ENCODE data around the gene LAMA2.
A peak's percentile ranks its signal among the peaks of the same experiment; 100 is the strongest.

LAMA2 gene

DNA sequence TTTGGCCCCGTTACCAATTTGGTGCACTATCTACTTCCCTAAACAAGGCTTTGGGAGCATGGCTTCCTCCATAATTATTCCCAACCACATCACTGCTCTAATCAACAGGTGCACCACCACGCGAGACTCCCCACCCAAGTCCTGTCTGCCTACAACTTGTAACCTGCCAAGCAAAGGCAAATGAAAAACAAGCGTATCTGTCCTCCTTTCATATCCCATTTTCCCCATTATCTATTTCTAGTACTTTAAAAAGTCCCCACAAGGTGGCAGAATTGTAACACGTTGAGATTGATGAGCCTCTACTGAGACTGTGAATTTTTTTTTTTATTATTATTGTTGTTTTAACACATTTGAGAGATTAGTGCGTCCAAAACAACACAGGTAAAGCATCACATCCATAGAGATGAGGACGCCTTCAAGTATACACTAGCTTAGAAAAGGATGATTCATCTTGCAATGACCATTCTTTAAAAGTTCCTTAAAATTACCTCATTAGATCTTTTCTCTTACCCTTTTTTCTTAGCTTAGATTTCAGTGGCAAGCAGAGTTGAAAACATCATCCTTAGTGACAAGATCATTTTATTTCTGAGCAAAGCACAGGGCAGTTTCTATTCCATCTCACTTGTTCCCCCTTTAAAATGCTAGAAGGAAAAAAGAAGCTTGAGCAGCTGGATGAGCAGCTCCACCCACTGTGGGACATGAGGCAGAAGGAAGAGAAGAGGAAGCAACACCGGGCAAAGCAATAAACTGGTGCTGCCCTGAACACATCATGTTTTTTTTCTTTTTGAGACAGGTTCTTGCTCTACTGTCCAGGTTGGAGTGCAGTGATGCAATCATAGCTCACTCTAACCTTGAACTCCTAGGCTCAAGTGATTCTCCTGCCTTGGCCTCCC, 616.3 kb downstream of the LAMA2 start:
- DNase-seq (ENCODE audit: low spot score in 2 of 2) (no peak), ATAC-seq (peak; percentile 72)
- Mint-ChIP-seq H3K27ac (peak overlapping the region; percentile 10), H3K4me3 (peak overlapping the region; percentile 48), H3K36me3 (no peaks in the 10 kb centered on the region), H3K4me1 (peaks cover 40% of the 10 kb centered on the region), H3K9me3 (no peaks in the 10 kb centered on the region)

DNA sequence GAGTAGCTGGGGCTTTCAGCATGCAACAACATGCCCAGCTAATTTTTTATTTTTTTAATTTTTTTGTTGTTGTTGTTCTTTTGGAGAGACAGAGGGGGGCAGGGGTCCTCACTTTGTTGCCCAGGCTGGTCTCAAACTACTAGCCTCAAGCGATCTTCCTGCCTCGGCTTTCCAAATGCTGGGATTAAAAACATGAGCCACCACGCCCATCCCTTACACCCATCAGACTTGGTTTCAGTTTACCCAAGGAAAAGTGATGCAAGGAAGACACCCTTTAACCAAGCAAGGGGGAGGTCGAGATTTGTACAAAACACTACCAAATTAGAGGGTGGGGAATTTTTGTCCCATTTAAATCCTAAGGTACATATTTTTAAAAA, 616.9 kb downstream of the LAMA2 start:
- Mint-ChIP-seq H3K9me3 (no peaks in the 10 kb centered on the region), H3K4me1 (peaks cover 35% of the 10 kb centered on the region), H3K36me3 (no peaks in the 10 kb centered on the region), H3K27ac (no peak overlapping the region), H3K4me3 (no peak overlapping the region)
- no peak for DNase-seq (ENCODE audit: low spot score in 2 of 2)
- no peak for ATAC-seq

DNA sequence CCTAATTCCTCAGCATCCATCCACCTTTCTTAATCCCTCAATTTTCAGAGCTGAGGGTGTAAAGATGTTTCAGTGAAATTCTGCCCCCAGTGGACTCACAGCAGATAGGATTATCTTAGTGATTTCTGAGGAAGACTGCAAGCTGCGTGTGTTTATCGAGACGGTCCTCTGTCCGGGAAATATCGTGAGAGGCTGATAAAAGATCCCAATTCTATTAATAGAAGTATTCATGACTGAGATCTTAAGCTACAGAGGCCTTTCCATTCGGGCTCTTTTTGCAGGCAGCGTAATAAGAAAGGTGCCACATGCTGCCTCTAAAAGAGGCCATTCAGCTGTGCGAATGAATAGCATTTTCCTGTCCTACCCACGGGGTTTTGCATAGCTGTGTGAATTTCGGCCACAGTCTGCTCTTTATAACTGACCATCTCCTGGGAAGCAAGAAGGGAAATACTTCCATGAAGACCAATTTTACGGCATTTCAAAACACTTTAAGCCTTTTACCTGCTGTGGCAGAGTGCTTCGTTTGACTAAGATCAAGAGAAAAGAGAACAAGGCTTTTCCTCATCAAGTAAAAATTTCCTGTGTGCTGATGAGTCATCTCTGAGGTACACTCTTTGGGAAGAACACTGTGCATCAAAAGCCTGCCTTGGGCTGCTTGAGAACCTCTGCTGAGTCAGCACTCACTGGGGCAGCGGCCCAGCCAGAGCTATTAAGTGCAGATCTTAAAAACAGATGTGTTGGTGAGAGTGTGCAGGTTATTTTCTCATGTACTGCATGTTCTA, 618.2 kb downstream of the LAMA2 start:
- Mint-ChIP-seq H3K4me3 (no peak overlapping the region), H3K4me1 (peaks cover 22% of the 10 kb centered on the region), H3K27ac (no peak overlapping the region), H3K9me3 (no peaks in the 10 kb centered on the region), H3K36me3 (no peaks in the 10 kb centered on the region)
- ATAC-seq, result peak; percentile 28
- DNase-seq (ENCODE audit: low spot score in 2 of 2), result no peak

DNA sequence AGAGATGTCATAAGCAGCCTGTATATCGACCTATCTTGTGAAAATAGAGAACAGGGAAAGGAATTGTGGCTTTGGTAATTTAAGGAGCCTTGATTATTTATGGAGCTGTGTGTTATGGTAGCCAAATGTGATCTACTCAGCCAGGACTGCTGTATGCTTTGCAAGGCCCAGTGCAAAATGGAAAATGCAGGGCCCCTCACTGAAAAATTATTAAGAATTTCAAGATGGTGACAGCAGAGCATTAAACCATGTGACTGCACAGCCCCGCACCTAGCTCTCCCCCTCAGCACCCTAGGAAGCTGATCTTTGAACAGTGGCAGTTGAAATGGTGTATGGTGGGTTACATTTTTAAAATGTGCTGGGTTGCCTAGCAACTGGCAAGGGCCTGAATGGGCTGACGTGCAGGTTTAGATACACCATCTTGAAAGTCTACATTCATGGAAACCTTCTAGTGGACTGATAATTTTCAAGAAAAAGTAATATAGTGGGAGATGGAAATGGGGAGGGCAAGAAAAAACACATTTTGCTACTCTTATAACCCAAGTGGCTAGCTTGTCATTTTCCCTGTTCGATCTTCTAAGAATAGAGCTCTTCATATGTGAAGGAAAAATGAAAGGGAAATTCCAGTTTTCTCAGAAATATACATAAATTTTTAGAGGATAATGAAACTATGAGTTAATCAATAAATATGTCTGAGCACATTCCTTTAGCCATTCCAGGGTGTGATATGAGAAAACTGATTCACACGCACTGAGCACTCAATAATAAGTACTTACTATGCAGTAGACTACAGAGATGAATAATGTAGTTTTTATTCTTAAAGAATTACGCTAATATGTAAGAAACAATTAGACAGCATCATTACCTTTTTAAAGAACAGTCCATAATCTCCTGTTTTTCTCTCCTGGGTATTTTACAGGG, 619.1 kb downstream of the LAMA2 start:
- Mint-ChIP-seq H3K4me1 (peaks cover 20% of the 10 kb centered on the region), H3K4me3 (no peak overlapping the region), H3K9me3 (no peaks in the 10 kb centered on the region), H3K36me3 (no peaks in the 10 kb centered on the region), H3K27ac (no peak overlapping the region)
- DNase-seq (ENCODE audit: low spot score in 2 of 2) (no peak), ATAC-seq (no peak)

DNA sequence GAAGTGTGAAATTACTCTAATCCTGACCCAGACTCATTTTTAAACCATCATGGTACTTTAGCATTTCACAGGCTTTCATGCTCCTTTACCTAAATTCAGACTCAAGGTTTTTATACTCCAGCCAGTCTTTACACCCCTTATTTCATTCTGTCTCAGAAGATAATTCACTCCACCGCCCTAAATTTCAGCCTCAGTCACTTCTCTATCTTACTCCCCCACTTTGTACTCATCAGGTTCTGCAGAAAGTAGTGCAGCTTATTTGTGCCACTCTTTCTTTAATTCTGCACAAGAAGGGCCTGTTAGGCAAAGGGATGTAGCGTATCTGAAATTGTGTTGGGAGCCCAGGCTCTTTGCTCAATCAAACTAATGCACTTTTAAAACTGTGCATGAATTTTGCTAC, 621.5 kb downstream of the LAMA2 start:
- DNase-seq (ENCODE audit: low spot score in 2 of 2) (no peak), ATAC-seq (no peak)
- Mint-ChIP-seq H3K4me3 (no peak overlapping the region), H3K4me1 (peaks cover 11% of the 10 kb centered on the region), H3K27ac (no peak overlapping the region), H3K36me3 (no peaks in the 10 kb centered on the region), H3K9me3 (no peaks in the 10 kb centered on the region)

DNA sequence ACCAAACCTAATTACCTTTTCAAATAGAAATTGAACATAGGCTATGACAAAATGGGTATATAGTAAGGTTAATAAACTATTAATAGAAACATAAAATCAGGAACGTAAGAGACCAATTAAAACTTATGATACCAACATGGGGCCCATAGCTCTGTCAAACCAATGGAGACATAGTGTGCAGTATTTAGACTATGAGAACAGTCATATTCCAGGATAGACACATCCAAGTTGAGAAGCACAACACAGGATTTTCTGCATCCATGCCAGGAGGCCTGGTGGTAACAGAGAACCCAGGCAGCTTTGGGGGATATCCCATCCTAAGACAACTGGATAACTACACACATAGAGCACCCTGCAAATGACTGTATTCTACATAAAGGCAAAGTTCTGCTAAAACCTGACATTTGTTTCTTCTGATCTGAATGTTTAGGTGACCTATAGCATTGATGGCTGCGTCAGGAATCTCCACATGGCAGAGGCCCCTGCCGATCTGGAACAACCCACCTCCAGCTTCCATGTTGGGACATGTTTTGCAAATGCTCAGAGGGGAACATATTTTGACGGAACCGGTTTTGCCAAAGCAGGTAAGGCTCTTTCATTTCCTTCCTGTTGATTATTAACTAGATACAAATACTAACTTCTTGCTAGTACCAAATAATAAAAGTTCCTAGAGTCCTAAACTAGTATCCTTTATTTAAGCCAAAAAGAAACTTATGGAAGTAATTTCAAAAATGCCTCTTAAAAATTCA, 624.3 kb downstream of the LAMA2 start:
- H3K27ac Mint-ChIP-seq, result no peak overlapping the region
- ATAC-seq (no peak), DNase-seq (ENCODE audit: low spot score in 2 of 2) (no peak)
- H3K36me3 Mint-ChIP-seq, result no peaks in the 10 kb centered on the region
- H3K4me3 Mint-ChIP-seq, result no peak overlapping the region
- H3K4me1 Mint-ChIP-seq, result no peaks in the 10 kb centered on the region
- no peaks in the 10 kb centered on the region for H3K9me3 Mint-ChIP-seq

DNA sequence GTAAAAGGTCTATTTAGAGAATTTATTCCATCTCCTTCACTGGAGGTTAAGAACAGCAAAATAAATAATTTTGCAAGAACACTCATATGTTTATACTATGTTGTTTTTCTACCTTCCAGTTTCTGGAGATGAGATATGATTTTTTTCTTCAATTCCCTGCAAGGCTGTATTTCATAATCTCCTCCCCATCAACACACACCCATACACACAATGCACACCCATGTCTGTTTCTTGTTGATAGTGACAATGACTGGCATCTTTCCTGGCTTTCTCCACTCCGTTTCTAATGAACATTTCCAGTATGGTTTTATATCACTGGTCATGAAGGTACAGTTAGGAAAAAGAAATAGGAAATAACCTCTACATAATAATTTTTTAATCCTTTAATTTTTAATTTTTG, 624.9 kb downstream of the LAMA2 start:
- ATAC-seq (no peak), DNase-seq (ENCODE audit: low spot score in 2 of 2) (no peak)
- H3K27ac Mint-ChIP-seq, result no peak overlapping the region
- no peaks in the 10 kb centered on the region for H3K36me3 Mint-ChIP-seq
- no peaks in the 10 kb centered on the region for H3K9me3 Mint-ChIP-seq
- H3K4me3 Mint-ChIP-seq, result no peak overlapping the region
- no peaks in the 10 kb centered on the region for H3K4me1 Mint-ChIP-seq

DNA sequence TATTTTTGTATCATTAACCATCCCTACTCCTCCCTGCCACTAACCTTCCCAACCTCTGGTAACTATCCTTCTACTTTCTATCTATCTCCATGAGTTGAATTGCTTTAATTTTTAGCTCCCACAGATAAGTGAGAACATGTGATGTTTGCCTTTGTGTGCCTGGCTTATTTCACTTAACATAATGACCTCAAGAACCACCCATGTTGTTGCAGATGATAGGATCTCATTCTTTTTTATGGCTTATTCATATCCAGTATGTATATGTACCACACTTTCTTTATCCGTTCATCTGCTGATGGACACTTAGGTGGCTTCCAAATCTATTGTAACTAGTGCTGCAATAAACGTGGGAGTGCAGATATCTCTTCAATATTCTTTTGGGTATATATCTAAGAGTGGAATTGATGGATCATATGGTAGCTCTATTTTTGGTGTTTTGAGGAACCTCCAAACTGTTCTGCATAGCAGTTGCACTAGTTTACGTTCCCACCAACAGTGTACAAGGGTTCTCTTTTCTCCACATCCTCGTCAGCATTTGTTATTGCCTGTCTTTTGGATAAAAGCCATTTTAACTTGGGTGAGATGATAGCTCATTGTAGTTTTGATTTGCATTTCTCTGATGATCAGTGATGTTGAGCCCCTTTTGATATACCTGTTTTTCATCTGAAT, 625.7 kb downstream of the LAMA2 start:
- no peaks in the 10 kb centered on the region for H3K36me3 Mint-ChIP-seq
- no peaks in the 10 kb centered on the region for H3K9me3 Mint-ChIP-seq
- H3K27ac Mint-ChIP-seq, result no peak overlapping the region
- ATAC-seq (no peak), DNase-seq (ENCODE audit: low spot score in 2 of 2) (no peak)
- H3K4me3 Mint-ChIP-seq, result no peak overlapping the region
- H3K4me1 Mint-ChIP-seq, result no peaks in the 10 kb centered on the region

DNA sequence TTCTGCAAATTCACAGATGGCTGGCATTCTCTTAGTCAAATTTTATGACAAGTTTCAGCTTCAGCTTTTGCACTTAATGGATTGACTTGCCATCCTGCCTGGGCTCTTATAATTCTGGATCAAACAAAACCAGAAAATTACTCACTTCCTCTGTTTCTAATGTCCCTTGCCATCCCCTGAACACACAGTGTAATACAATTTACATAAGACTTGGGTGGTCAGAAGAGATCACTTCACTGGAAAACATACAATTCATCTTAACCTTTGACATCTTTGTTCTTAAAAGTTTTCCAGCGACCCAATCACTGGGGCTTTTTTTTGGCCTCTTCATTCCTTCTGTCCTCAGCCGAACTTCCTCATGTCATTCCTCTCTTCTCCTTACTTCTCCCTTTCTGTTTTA, 628.0 kb downstream of the LAMA2 start:
- ATAC-seq, result no peak
- no peak overlapping the region for H3K27ac Mint-ChIP-seq
- H3K9me3 Mint-ChIP-seq, result no peaks in the 10 kb centered on the region
- no peak overlapping the region for H3K4me3 Mint-ChIP-seq
- no peaks in the 10 kb centered on the region for H3K36me3 Mint-ChIP-seq
- H3K4me1 Mint-ChIP-seq, result no peaks in the 10 kb centered on the region
- no peak for DNase-seq (ENCODE audit: low spot score in 2 of 2)

DNA sequence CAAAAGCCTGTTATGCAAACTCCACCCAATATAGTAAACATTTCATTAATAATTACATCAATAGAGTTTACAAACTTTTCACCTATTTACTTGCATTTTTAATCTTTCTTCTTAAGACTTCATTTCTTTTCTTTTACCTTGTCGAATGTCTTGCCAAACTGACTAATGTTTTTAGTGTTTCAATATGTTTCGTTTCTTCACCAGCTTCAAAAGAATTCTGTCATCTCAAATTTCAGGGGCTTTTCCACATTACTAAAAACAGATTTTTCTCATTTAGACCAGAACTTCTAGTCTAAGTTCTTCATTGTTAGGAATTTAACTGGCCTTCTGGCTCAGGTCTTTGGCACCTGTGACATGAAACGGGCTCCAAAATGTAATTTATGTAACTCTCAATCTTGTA, 630.5 kb downstream of the LAMA2 start:
- no peak for DNase-seq (ENCODE audit: low spot score in 2 of 2)
- no peak for ATAC-seq
- Mint-ChIP-seq H3K4me3 (no peak overlapping the region), H3K36me3 (no peaks in the 10 kb centered on the region), H3K27ac (no peak overlapping the region), H3K9me3 (no peaks in the 10 kb centered on the region), H3K4me1 (no peaks in the 10 kb centered on the region)

DNA sequence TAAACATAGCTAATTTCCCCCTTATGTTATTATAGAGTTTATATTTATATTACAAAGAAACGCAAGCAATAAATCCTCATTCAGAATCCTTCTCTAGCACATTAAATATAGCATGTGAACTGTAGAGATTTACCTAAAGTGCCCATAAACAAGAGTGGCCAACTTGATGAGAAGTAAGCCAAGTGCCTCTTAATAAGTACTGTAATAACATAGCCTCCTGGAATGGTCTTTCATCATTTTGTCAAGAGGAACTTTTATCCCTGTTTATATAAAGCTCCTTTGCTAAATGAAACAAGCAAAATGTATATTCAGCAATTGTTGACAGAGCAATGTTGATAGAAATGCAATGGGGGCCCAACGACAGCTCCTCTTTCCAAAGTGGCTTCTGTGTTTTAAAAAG, 632.1 kb downstream of the LAMA2 start:
- DNase-seq (ENCODE audit: low spot score in 2 of 2), result no peak
- no peaks in the 10 kb centered on the region for H3K36me3 Mint-ChIP-seq
- H3K4me3 Mint-ChIP-seq, result no peak overlapping the region
- no peaks in the 10 kb centered on the region for H3K4me1 Mint-ChIP-seq
- no peaks in the 10 kb centered on the region for H3K9me3 Mint-ChIP-seq
- ATAC-seq, result no peak
- H3K27ac Mint-ChIP-seq, result no peak overlapping the region

DNA sequence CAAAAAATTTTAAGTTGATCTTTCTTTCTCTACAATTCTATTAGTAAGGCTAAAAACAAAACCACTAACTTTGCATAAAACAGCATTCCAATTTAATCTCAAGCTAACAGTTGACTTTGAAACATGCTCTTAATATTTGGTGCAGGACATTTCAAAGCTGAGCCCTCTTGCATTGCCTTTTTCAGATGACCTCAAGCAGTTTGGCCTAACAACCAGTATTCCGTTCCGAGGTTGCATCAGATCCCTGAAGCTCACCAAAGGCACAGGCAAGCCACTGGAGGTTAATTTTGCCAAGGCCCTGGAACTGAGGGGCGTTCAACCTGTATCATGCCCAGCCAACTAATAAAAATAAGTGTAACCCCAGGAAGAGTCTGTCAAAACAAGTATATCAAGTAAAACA, 633.1 kb downstream of the LAMA2 start:
- no peak for DNase-seq (ENCODE audit: low spot score in 2 of 2)
- no peak for ATAC-seq
- Mint-ChIP-seq H3K27ac (no peak overlapping the region), H3K4me3 (no peak overlapping the region), H3K36me3 (no peaks in the 10 kb centered on the region), H3K9me3 (no peaks in the 10 kb centered on the region), H3K4me1 (no peaks in the 10 kb centered on the region)

DNA sequence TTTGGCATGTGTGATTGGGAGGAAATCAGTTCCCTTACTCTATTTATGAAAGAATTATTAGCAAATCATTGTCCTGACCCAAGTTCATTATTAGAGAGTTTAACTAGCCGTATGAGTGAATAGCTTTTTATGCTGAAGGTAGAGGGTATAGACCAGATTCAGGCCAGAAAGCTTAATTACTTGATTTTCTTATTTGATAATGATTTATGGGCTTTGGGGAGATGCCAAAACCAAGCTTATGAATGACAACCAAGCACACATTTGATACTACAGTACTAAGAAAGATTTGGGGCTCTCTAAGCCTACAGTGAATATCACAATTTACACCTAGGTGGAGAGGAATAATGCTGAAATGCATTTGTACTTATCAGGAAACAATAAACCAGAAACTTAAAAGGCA, 633.8 kb downstream of the LAMA2 start:
- no peaks in the 10 kb centered on the region for H3K36me3 Mint-ChIP-seq
- no peak overlapping the region for H3K4me3 Mint-ChIP-seq
- no peak for DNase-seq (ENCODE audit: low spot score in 2 of 2)
- H3K9me3 Mint-ChIP-seq, result no peaks in the 10 kb centered on the region
- H3K4me1 Mint-ChIP-seq, result no peaks in the 10 kb centered on the region
- no peak for ATAC-seq
- no peak overlapping the region for H3K27ac Mint-ChIP-seq

DNA sequence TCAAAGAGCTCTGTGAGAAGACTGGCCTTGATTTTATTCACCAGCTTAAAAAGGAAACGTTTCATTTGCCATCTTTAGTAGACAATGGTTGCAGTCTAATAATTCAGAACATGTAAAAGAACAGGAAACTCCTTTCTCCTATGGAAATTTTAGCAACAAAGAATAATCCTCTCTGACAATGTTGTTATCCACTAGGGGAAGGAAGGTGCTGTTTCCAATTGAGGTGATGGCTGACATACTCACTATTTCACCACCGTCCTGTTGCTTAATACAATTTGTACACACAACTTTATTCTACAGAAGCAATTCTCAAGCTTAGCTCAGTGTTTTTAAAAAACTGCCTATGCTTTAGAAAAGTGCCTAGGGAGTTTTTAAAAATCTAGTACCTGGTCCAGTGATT, 634.4 kb downstream of the LAMA2 start:
- H3K27ac Mint-ChIP-seq, result no peak overlapping the region
- no peaks in the 10 kb centered on the region for H3K36me3 Mint-ChIP-seq
- DNase-seq (ENCODE audit: low spot score in 2 of 2), result no peak
- no peak for ATAC-seq
- H3K9me3 Mint-ChIP-seq, result no peaks in the 10 kb centered on the region
- no peak overlapping the region for H3K4me3 Mint-ChIP-seq
- H3K4me1 Mint-ChIP-seq, result no peaks in the 10 kb centered on the region

Data from stimulated activated effector memory CD8-positive, alpha-beta T cell treated with anti-CD3 and anti-CD28 coated beads, Interleukin-12 subunit alpha, Interleukin-12 subunit beta, amount 100 ng/mL, for 72 hours (primary cell).